Ovary (tissue), 3 donors: Measurements from ENCODE around the gene COLGALT1.

ENCODE experiments used
- CTCF ChIP-seq, 3 donors: fragments of 450-650 bp in 2 of 3; fragments of 200-600 bp in 1 of 3; IDR thresholded peaks; one replicate each; pipeline versions ENCODE4 v1.5.1 to v1.8.0; 2016 to 2022; ENCODE audit warnings: antibody characterized with exemption in 3 of 3, mild to moderate bottlenecking in 1 of 3
- EP300 ChIP-seq: sonication (generic); formaldehyde crosslinking; IDR thresholded peaks from one replicate; pipeline ENCODE4 v1.6.1; 2017; ENCODE audit warnings: antibody characterized with exemption
- donor health status: DM: no; HTN: no; CAD: no.

- TF ChIP-seq CTCF (IDR thresholded peaks at IDR 0.05) (peak; percentile 15 to 64 (median 23)), EP300 (no peak)
Observed at GRCh38 chr19:17539238-17540117, 16.0 kb upstream of the COLGALT1 start.
